ENCODE data around the gene APCDD1L. TPM values are rescaled to one million over a fixed set of nuclear protein-coding genes. Genes with fewer than 3 reads are reported as not detected.
A peak's percentile ranks its signal among the peaks of the same experiment; 100 is the strongest.
"Not testable (repeated sequence)": the region's sequence is repeated elsewhere in the genome, so short reads cannot be mapped to it uniquely, and the experiment has no call there.

Gene APCDD1L
- total RNA-seq, 1 experiment from 2014 or later: not detected

DNA sequence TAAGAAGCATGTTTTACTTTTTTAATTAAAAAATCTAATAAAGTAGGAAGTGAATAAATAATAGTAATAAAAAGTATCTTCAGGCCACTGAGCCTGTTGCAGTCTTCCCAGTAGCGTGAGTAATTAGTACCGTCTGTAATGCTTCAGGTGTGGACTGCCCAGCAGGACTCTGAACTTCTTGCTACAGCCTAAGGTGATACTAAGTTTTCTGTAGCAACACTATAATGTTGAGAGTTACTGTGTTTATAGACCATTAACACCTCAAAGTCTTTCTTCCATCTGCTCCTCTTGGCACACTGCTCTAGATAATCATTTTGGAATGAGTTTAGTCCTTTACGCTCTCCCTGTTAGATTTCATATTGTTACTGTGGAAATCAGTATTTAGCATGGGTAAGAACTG, 97.8 kb downstream of the APCDD1L start:
- peaks cover 34% of the 10 kb centered on the region for H3K4me1 ChIP-seq
- H3K9me3 ChIP-seq: no peaks in the 10 kb centered on the region; the same call in 1 of the 2 replicates
- Mint-ChIP-seq H3K27ac (ENCODE audit: unreplicated experiment) (no peak overlapping the region), H3K4me1 (ENCODE audit: low read depth, unreplicated experiment) (peaks cover 52% of the 10 kb centered on the region), H3K27me3 (ENCODE audit: insufficient read depth, unreplicated experiment) (no peaks in the 10 kb centered on the region), H3K9me3 (ENCODE audit: unreplicated experiment) (no peaks in the 10 kb centered on the region), H3K4me3 (ENCODE audit: unreplicated experiment) (no peak overlapping the region), H3K36me3 (ENCODE audit: insufficient read depth, unreplicated experiment) (peaks cover 65% of the 10 kb centered on the region)
- CTCF ChIA-PET: no interaction called here
- TF ChIP-seq CTCF (IDR thresholded peaks at IDR 0.05; ENCODE audit: insufficient read depth in 1 of 2, low read depth in 1 of 2, low read length in 1 of 2, severe bottlenecking in 1 of 2, unreplicated experiment in 1 of 2): no peak
- H3K36me3 ChIP-seq (ENCODE audit: control insufficient read depth, insufficient read depth, low read length): peaks cover 2% of the 10 kb centered on the region; the same call in 1 of the 2 replicates
- DNase-seq: no peak
- intact Hi-C loops (cut with micrococcal nuclease; ENCODE audit: unreplicated experiment): no loop called here
- H3K27me3 ChIP-seq (replicated peaks; ENCODE audit: control insufficient read depth, insufficient read depth, low read length): no peaks in the 10 kb centered on the region
- no peak overlapping the region for H3K4me3 ChIP-seq (ENCODE audit: low read depth, low read length)
- POLR2A ChIA-PET: no interaction called here
- no TSS peak for BruUV-seq (replicated peaks)

DNA sequence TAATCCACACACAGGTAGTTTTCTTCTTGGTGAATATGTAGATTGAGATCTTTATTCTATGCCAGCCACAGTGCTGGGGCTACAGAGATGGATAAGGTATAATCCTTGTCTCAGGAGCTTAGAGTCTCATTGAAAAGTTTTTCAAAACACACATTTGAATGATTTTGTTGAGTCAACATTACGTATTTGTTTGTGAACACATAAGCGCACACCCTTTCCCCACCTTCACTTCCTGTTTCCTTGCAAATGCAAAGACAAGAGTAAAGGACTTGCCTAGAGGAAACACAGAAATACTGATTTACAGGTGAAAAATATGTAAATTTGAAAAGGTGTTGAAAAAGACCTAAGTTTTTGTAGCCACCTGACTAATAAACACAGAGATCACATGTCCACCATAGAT, 98.4 kb downstream of the APCDD1L start:
- no peak for TF ChIP-seq CTCF (IDR thresholded peaks at IDR 0.05; ENCODE audit: insufficient read depth in 1 of 2, low read depth in 1 of 2, low read length in 1 of 2, severe bottlenecking in 1 of 2, unreplicated experiment in 1 of 2)
- CTCF ChIA-PET: no interaction called here
- Mint-ChIP-seq H3K27me3 (ENCODE audit: insufficient read depth, unreplicated experiment) (no peaks in the 10 kb centered on the region), H3K4me3 (ENCODE audit: unreplicated experiment) (no peak overlapping the region), H3K4me1 (ENCODE audit: low read depth, unreplicated experiment) (peaks cover 50% of the 10 kb centered on the region), H3K27ac (ENCODE audit: unreplicated experiment) (peak overlapping the region; percentile 4), H3K36me3 (ENCODE audit: insufficient read depth, unreplicated experiment) (peaks cover 70% of the 10 kb centered on the region), H3K9me3 (ENCODE audit: unreplicated experiment) (no peaks in the 10 kb centered on the region)
- H3K27me3 ChIP-seq (replicated peaks; ENCODE audit: control insufficient read depth, insufficient read depth, low read length): no peaks in the 10 kb centered on the region
- POLR2A ChIA-PET: no interaction called here
- no peaks in the 10 kb centered on the region; the same call in 1 of the 2 replicates for H3K9me3 ChIP-seq
- intact Hi-C loops (cut with micrococcal nuclease; ENCODE audit: unreplicated experiment): no loop called here
- peaks cover 2% of the 10 kb centered on the region; the same call in 1 of the 2 replicates for H3K36me3 ChIP-seq (ENCODE audit: control insufficient read depth, insufficient read depth, low read length)
- DNase-seq: no peak
- BruUV-seq (replicated peaks): no TSS peak
- no peak overlapping the region for H3K4me3 ChIP-seq (ENCODE audit: low read depth, low read length)
- H3K4me1 ChIP-seq: peaks cover 28% of the 10 kb centered on the region

DNA sequence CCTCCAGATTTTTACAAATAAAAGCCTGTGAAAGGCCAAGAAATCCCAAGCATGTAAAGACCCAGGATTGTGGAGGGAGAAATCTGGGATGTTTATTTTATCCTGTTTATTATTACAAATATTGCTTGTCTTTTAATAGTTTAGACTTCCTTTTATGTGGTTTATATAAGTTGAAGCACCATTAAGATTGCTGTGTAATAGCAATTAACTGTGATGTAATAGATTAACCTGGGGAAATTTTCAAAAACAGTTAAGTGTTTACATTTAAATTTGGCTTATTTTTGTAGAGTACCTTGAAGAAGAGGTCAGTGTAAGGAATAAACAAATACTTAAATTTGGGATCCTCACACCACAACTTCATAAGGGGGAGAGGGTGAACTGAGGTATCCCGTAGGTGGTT, 99.1 kb downstream of the APCDD1L start:
- Histone ChIP-seq H3K9me3 (no peaks in the 10 kb centered on the region; the same call in 1 of the 2 replicates), H3K27me3 (replicated peaks; ENCODE audit: control insufficient read depth, insufficient read depth, low read length) (no peaks in the 10 kb centered on the region), H3K4me3 (ENCODE audit: low read depth, low read length) (no peak overlapping the region), H3K36me3 (ENCODE audit: control insufficient read depth, insufficient read depth, low read length) (peaks cover 2% of the 10 kb centered on the region; the same call in 1 of the 2 replicates), H3K4me1 (peaks cover 20% of the 10 kb centered on the region)
- ChIA-PET POLR2A (no interaction called here), CTCF (no interaction called here)
- H3K27ac Mint-ChIP-seq (ENCODE audit: unreplicated experiment): peak overlapping the region; percentile 4
- intact Hi-C loops (cut with micrococcal nuclease; ENCODE audit: unreplicated experiment): no loop called here
- H3K36me3 Mint-ChIP-seq (ENCODE audit: insufficient read depth, unreplicated experiment): peaks cover 70% of the 10 kb centered on the region
- H3K9me3 Mint-ChIP-seq (ENCODE audit: unreplicated experiment): no peaks in the 10 kb centered on the region
- no peak for DNase-seq
- peaks cover 42% of the 10 kb centered on the region for H3K4me1 Mint-ChIP-seq (ENCODE audit: low read depth, unreplicated experiment)
- H3K4me3 Mint-ChIP-seq (ENCODE audit: unreplicated experiment): no peak overlapping the region
- BruUV-seq (replicated peaks): no TSS peak
- TF ChIP-seq CTCF (IDR thresholded peaks at IDR 0.05; ENCODE audit: insufficient read depth in 1 of 2, low read depth in 1 of 2, low read length in 1 of 2, severe bottlenecking in 1 of 2, unreplicated experiment in 1 of 2): no peak
- no peaks in the 10 kb centered on the region for H3K27me3 Mint-ChIP-seq (ENCODE audit: insufficient read depth, unreplicated experiment)

DNA sequence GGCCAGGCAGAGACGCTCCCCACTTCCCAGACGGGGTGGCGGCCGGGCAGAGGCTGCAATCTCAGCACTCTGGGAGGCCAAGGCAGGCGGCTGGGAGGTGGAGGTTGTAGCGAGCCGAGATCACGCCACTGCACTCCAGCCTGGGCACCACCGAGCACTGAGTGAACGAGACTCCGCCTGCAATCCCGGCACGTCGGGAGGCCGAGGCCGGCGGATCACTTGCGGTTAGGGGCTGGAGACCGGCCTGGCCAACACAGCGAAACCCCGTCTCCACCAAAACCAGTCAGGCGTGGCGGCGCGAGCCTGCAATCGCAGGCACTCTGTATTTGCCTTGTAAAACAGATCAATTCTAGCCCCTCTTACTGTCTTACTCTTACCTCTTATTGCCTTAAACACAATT, 100.4 kb downstream of the APCDD1L start:
- CTCF ChIA-PET; intact Hi-C loops (cut with micrococcal nuclease; ENCODE audit: unreplicated experiment); DNase-seq; H3K27me3 Mint-ChIP-seq (ENCODE audit: insufficient read depth, unreplicated experiment); BruUV-seq (replicated peaks); H3K27me3 ChIP-seq (replicated peaks; ENCODE audit: control insufficient read depth, insufficient read depth, low read length); H3K9me3 Mint-ChIP-seq (ENCODE audit: unreplicated experiment); H3K9me3 ChIP-seq; H3K4me3 Mint-ChIP-seq (ENCODE audit: unreplicated experiment); H3K36me3 ChIP-seq (ENCODE audit: control insufficient read depth, insufficient read depth, low read length); POLR2A ChIA-PET; H3K4me3 ChIP-seq (ENCODE audit: low read depth, low read length); H3K4me1 ChIP-seq: not testable (repeated sequence)
- H3K4me1 Mint-ChIP-seq (ENCODE audit: low read depth, unreplicated experiment): peaks cover 29% of the 10 kb centered on the region
- H3K36me3 Mint-ChIP-seq (ENCODE audit: insufficient read depth, unreplicated experiment): peaks cover 68% of the 10 kb centered on the region
- peak overlapping the region; percentile 37 for H3K27ac Mint-ChIP-seq (ENCODE audit: unreplicated experiment)

GRCh38 chr20:58414216-58414615, 101.0 kb downstream of the APCDD1L start:
- H3K4me3 Mint-ChIP-seq (ENCODE audit: unreplicated experiment); H3K27me3 ChIP-seq (replicated peaks; ENCODE audit: control insufficient read depth, insufficient read depth, low read length); H3K27ac Mint-ChIP-seq (ENCODE audit: unreplicated experiment); intact Hi-C loops (cut with micrococcal nuclease; ENCODE audit: unreplicated experiment); H3K36me3 ChIP-seq (ENCODE audit: control insufficient read depth, insufficient read depth, low read length); H3K9me3 ChIP-seq; H3K4me3 ChIP-seq (ENCODE audit: low read depth, low read length); H3K9me3 Mint-ChIP-seq (ENCODE audit: unreplicated experiment); POLR2A ChIA-PET; CTCF ChIA-PET; H3K4me1 ChIP-seq; BruUV-seq (replicated peaks); H3K27me3 Mint-ChIP-seq (ENCODE audit: insufficient read depth, unreplicated experiment); DNase-seq: not testable (repeated sequence)
- peaks cover 25% of the 10 kb centered on the region for H3K4me1 Mint-ChIP-seq (ENCODE audit: low read depth, unreplicated experiment)
- peaks cover 62% of the 10 kb centered on the region for H3K36me3 Mint-ChIP-seq (ENCODE audit: insufficient read depth, unreplicated experiment)
